GM21723 (cell line): Measurements from ENCODE around the gene PTPN11.
"Not testable (repeated sequence)": the region's sequence is repeated elsewhere in the genome, so short reads cannot be mapped to it uniquely, and the experiment has no call there.

Experiments used
- ATAC-seq: cut with Tn5 transposase; IDR thresholded peaks from one replicate; pipeline ENCODE4 v1.9.1; 2021; ENCODE audit warnings: mild to moderate bottlenecking, moderate library complexity; ENCODE audit not compliant: unreplicated experiment

The PTPN11 gene

GRCh38 chr12:112513471-112513870 lies 94.7 kb downstream of the PTPN11 start:
- no peak for ATAC-seq

GRCh38 chr12:112514456-112514855 lies 95.7 kb downstream of the PTPN11 start:
- no peak for ATAC-seq

DNA sequence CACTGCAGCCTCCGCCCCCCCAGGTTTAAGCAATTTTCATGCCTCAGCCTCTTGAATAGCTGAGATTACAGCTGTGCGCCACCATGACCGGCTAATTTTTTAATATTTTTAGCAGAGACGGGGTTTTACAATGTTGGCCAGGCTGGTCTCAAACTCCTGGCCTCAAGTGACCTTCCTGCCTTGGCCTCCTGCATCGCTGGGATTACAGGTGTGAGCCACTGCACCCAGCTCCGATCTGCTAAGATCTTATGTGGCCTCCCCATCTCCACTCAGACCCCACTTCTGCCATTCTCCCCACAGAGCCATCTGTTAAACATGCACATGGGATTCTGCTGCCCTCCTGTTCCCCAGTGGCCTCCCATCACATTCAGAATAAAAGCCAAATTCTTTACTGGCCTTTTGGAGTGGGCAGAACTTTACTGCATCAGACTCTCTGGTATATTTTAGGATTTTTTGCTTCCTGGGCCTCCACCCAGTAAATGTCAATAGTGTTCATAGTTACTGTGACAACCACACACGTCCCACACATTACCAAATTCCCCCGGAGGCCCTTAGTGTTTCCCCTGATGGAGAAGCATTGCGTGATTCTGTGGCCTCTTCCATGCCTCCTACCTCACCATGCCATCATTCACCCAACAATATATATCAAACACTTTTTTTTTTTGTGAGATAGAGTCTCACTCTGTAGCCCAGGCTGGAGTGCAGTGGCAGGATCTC lies 96.3 kb downstream of the PTPN11 start:
- ATAC-seq, result no peak

- ATAC-seq, result no peak
These were observed 97.1 kb downstream of the PTPN11 start for GRCh38 chr12:112515868-112516267.

- ATAC-seq, result no peak
These were observed 99.1 kb downstream of the PTPN11 start for GRCh38 chr12:112517730-112518364.

- ATAC-seq, result no peak
These were observed 99.6 kb downstream of the PTPN11 start for GRCh38 chr12:112518365-112518735.

DNA sequence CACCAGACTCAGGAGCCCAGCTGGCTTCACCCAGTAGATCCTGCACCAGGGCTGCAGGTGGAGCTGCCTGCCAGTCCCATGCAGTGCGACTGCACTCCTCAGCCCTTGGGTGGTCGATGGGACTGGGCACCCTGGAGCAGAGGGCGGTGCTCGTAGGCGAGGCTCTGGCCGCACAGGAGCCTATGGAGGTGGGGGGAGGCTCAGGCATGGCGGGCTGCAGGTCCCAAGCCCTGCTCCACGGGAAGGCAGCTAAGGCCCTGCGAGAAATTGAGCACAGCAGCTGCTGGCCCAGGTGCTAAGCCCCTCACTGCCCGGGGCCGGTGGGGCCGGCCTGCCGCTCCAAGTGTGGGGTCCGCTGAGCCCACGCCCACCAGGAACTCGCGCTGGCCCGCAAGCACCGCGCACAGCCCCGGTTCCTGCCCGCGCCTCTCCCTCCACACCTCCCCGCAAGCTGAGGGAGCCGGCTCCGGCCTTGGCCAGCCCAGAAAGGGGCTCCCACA lies 101.1 kb downstream of the PTPN11 start:
- not testable (repeated sequence) for ATAC-seq

DNA sequence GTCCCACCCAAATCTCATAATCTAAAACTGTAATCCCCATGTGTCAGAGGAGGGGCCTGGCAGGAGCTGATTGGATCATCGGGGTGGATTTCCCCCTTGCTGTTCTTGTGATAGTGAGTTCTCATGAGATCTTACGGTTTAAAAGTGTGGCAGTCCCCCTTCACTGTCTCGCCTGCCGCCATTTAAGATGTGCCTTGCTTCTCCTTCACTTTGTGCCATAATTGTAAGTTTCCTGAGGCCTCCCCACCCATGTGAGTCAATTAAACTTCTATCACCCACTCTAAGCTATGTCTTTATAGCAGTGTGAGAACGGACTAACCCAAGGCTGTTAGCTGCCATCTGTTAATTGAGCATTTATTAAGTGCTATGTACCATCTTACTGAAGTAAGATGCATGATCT lies 105.1 kb downstream of the PTPN11 start:
- no peak for ATAC-seq

- no peak for ATAC-seq
These were observed 105.5 kb downstream of the PTPN11 start for GRCh38 chr12:112524269-112524668.

- no peak for ATAC-seq
These were observed 106.1 kb downstream of the PTPN11 start for GRCh38 chr12:112524676-112525425.

GRCh38 chr12:112525426-112525809 lies 106.7 kb downstream of the PTPN11 start:
- no peak for ATAC-seq

GRCh38 chr12:112527082-112527481 lies 108.3 kb downstream of the PTPN11 start:
- no peak for ATAC-seq

GRCh38 chr12:112527501-112527900 lies 108.8 kb downstream of the PTPN11 start:
- ATAC-seq, result no peak

- ATAC-seq, result no peak
These were observed 109.8 kb downstream of the PTPN11 start for GRCh38 chr12:112528521-112528920.

DNA sequence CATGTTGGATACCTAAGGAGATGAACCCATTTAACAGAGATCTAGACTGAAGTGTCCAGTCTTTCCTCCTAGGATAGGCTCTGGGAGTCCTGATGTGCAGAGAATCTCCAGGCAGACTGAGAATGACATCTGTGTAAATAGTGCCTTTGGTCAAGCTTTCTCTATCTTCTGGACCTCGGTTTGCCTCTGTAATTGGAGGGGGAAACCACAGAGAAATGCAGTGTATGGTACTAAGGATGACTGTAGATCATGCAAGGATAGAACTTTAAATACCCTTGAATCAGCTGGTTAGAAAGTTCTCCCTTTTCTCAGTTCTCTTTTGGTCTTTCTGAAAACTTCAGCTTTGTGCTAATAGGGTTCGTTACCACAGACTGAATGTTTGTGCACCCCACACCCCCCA lies 112.2 kb downstream of the PTPN11 start:
- ATAC-seq, result no peak

- ATAC-seq, result no peak
These were observed 113.4 kb downstream of the PTPN11 start for GRCh38 chr12:112532106-112532505.

- ATAC-seq, result no peak
These were observed 114.8 kb downstream of the PTPN11 start for GRCh38 chr12:112533528-112533927.

- ATAC-seq, result no peak
These were observed 116.3 kb downstream of the PTPN11 start for GRCh38 chr12:112535017-112535416.

- ATAC-seq, result no peak
These were observed 117.1 kb downstream of the PTPN11 start for GRCh38 chr12:112535637-112536366.

- no peak for ATAC-seq
These were observed 117.6 kb downstream of the PTPN11 start for GRCh38 chr12:112536367-112536730.

GRCh38 chr12:112537710-112538396 lies 119.1 kb downstream of the PTPN11 start:
- no peak for ATAC-seq
